ENCODE data around the gene LMO1.

Gene LMO1

DNA sequence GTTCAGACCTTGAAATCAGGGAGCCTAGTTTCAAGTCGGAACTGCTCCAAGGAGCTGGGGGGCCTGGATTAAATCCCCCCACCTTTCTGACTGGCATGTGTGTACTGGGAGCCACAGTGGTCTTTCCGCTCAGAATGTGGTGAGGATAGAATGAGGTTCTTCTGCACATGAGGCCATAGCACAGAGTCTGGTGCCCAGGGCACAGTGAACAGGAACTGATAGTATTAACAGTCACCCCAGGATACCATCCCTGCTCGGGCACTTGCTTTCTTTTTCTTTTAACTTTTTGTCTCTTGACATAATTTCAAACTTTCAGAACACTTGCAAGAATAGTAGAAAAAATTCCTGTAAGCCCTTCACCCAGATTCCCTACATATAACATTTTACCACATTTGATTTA is 28.8 kb downstream of the LMO1 start:
- TF ChIP-seq, protein P1, sequence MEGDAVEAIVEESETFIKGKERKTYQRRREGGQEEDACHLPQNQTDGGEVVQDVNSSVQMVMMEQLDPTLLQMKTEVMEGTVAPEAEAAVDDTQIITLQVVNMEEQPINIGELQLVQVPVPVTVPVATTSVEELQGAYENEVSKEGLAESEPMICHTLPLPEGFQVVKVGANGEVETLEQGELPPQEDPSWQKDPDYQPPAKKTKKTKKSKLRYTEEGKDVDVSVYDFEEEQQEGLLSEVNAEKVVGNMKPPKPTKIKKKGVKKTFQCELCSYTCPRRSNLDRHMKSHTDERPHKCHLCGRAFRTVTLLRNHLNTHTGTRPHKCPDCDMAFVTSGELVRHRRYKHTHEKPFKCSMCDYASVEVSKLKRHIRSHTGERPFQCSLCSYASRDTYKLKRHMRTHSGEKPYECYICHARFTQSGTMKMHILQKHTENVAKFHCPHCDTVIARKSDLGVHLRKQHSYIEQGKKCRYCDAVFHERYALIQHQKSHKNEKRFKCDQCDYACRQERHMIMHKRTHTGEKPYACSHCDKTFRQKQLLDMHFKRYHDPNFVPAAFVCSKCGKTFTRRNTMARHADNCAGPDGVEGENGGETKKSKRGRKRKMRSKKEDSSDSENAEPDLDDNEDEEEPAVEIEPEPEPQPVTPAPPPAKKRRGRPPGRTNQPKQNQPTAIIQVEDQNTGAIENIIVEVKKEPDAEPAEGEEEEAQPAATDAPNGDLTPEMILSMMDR (IDR thresholded peaks at IDR 0.05; ENCODE audit: borderline replicate concordance, control extremely low read depth, extremely low read depth, insufficient read depth, missing control alignments) = no peak
- DNase-seq (ENCODE audit: low spot score) = no peak
- in situ Hi-C loops (cut with MboI; ENCODE audit: low sequenced_read_pairs, unreplicated experiment) = no loop called here

DNA sequence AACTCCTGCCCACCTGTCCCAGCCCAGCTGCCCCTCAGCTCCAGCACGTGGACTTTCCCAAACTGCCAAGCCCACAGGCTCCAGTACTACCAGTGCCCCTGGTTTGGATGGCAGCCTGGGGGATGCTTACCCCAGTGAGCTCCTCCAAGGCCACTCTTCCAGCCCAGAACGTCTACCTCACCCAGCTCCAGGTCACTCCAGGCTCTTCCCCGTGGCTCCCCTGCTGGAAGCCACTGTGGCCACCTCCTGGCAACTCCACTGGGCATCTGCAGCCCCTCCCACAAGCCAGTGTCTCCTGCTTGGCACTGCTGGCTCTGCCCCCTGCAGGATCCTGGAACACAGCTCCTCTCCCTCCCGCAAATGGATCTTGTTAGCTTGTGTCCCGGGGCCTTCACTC is 29.3 kb downstream of the LMO1 start:
- in situ Hi-C loops (cut with MboI; ENCODE audit: low sequenced_read_pairs, unreplicated experiment) = no loop called here
- no peak for DNase-seq (ENCODE audit: low spot score)
- TF ChIP-seq, protein P1 (IDR thresholded peaks at IDR 0.05; ENCODE audit: borderline replicate concordance, control extremely low read depth, extremely low read depth, insufficient read depth, missing control alignments) = no peak

DNA sequence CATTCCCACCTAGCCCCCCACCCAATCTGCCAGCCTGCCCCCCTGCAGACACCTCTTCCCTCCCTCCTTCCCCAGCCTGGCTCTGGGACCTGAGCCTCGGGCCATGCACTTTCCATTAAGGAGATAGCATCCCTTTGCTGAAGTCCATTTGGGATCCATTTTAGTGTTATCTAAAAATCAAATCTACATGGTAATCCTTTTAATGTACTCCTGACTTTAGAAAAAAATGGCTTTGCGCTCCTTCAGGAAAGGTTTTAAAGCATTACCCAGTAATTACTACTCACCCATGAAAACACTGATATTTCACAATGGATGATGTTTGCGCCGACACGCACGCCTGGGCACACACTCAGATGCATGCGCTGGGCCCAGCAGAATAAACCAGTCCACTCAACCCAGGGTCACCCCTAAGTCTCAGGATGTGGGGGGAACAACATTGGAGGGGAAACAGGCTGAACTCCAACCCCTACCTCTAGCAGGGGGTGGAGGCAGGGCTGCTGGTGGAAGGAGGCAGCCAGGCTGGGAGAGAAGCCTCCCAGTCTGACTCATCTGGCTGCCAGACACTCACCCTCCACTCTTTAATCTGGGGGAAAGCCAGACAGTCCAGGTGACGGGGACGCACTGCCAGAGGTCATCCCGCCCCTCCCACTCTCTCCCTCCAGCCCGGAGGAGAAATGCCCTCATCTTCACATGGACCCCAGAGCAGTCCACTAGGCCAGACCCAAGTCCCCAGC is 29.8 kb downstream of the LMO1 start:
- in situ Hi-C loops (cut with MboI; ENCODE audit: low sequenced_read_pairs, unreplicated experiment) = no loop called here
- no peak for DNase-seq (ENCODE audit: low spot score)

DNA sequence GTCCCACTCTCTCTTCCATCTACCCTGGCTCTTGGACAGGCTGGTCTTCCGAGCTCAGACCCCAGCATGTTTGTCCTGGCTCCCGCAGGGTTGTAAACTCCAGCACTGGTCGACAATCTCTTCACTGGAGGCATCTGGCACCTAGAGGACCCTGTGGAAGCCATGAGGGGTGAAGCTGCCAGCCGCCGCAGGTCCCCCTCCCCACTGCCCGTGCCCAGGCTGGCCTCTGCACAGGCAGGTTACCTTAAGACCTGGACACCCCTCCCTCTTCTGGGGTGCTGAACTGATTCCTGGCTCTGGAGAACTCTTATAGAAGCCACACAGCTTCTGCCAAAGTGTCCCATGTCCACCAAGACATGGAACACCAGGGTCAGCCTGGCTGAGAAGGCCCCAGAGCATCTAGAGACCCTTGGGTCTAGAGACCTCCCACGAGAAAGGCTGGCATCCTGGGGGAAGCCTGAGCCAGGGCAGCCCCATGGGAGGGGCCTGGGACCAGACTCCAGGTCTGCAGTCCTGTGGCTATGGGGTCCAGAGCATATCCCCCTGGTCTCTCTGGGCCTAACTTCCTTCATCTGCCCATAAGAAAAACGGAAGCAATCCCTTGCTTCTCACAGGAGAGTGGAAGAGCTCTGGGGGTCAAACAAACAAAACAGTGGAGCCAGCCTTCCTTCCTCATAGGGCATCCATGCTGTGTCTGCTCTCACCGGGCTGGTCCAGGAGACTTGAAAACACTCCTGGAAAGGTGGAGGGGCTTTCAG is 30.6 kb downstream of the LMO1 start:
- DNase-seq (ENCODE audit: low spot score) = no peak
- in situ Hi-C loops (cut with MboI; ENCODE audit: low sequenced_read_pairs, unreplicated experiment) = no loop called here
- TF ChIP-seq, protein P1 (IDR thresholded peaks at IDR 0.05; ENCODE audit: borderline replicate concordance, control extremely low read depth, extremely low read depth, insufficient read depth, missing control alignments) = no peak

More for the DNA sequence above, 29.8 kb downstream of the LMO1 start:
- TF ChIP-seq, protein P1 (IDR thresholded peaks at IDR 0.05; ENCODE audit: borderline replicate concordance, control extremely low read depth, extremely low read depth, insufficient read depth, missing control alignments) = no peak

DNA sequence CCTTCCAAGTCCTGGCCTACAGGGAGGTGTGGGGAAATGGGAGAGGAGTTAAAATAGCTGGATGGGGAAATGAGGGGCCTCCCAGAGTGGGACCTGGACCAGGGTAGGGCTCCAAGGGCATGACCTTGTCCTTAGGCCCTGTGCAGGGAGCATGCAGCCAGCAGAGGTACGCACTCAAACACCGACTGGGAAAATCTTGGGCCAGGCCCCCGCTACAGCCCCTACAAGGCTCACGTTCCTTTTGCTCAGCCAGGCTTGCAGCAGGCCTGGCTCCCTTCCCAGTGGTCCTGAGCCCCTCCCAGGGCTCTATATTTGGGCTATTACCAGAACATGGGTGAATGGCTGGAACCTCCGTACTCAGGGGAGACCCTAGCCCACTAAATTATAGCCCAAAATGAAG is 31.3 kb downstream of the LMO1 start:
- DNase-seq (ENCODE audit: low spot score) = no peak
- in situ Hi-C loops (cut with MboI; ENCODE audit: low sequenced_read_pairs, unreplicated experiment) = no loop called here
- TF ChIP-seq, protein P1 (IDR thresholded peaks at IDR 0.05; ENCODE audit: borderline replicate concordance, control extremely low read depth, extremely low read depth, insufficient read depth, missing control alignments) = no peak

DNA sequence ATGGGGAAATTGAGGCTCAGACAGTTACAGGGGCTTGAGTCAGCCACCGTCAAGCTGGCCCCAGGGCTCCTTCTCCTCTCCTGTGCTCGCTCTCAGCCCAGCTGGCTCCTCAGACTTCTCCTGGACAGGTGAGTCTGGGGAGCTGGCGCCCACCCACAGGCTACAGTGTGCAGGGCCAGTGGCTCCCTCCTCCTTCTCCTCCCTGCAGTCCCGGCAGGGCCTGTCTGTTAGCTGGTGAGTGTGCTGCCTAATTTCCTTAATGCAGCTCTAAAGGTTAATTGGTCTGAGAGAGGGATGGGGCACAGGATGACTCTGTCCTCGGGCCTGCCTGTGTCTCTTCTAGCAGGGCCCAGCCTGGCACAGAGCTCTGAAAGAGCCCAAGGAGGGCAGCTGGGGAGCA is 31.7 kb downstream of the LMO1 start:
- TF ChIP-seq, protein P1 (IDR thresholded peaks at IDR 0.05; ENCODE audit: borderline replicate concordance, control extremely low read depth, extremely low read depth, insufficient read depth, missing control alignments) = no peak
- in situ Hi-C loops (cut with MboI; ENCODE audit: low sequenced_read_pairs, unreplicated experiment) = no loop called here
- DNase-seq (ENCODE audit: low spot score) = no peak
